Measurements from ENCODE around the gene SMIM24.

DNA sequence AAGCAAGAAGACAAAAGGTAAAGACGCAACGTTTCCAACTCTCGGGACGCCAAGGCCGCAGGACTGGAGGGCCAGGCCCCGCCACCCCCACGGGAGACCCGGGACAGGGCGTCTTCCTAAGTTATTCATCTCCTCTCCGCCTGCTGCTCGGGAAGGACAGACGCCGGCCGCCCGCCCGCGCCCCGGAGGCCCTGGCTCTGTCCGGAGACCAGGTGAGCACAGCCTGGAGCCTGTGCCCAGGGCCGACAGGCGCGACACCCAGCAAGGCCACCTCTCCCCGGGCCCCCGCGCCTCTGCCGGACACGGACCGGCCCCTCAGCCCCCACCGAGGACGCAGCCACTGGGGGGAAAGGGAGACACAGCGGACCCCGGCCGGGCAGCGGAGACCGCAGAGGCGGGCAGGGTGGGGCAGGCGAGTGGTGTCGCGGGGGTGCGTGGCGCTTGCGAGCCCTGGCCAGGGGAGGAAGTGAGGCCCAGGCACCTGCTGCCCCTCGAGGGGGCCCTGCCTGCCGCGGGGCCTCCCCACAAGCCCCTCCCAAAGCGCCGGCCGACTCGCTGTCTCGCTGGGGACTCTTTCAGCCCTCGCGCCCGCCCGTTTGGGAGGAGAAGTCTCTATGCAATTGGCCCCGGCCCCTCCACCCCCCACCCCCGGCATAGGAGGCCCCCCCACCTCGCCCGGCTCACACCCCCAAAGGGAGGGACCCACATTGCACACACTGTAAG lies 17.2 kb downstream of the SMIM24 start:
- TF ChIP-seq POLR2AphosphoS5 (IDR thresholded peaks at IDR 0.05), result peak in 2 of 3 donors; percentile 25 to 59
- TF ChIP-seq, protein P1, sequence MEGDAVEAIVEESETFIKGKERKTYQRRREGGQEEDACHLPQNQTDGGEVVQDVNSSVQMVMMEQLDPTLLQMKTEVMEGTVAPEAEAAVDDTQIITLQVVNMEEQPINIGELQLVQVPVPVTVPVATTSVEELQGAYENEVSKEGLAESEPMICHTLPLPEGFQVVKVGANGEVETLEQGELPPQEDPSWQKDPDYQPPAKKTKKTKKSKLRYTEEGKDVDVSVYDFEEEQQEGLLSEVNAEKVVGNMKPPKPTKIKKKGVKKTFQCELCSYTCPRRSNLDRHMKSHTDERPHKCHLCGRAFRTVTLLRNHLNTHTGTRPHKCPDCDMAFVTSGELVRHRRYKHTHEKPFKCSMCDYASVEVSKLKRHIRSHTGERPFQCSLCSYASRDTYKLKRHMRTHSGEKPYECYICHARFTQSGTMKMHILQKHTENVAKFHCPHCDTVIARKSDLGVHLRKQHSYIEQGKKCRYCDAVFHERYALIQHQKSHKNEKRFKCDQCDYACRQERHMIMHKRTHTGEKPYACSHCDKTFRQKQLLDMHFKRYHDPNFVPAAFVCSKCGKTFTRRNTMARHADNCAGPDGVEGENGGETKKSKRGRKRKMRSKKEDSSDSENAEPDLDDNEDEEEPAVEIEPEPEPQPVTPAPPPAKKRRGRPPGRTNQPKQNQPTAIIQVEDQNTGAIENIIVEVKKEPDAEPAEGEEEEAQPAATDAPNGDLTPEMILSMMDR (IDR thresholded peaks at IDR 0.05 in 8 of 11, conservative IDR thresholded peaks at IDR 0.05 in 3 of 11), result no peak

All from spleen (tissue), 7 donors.